ENCODE measurements around the gene MRPL27.
A peak's percentile ranks its signal among the peaks of the same experiment; 100 is the strongest.

The MRPL27 gene

DNA sequence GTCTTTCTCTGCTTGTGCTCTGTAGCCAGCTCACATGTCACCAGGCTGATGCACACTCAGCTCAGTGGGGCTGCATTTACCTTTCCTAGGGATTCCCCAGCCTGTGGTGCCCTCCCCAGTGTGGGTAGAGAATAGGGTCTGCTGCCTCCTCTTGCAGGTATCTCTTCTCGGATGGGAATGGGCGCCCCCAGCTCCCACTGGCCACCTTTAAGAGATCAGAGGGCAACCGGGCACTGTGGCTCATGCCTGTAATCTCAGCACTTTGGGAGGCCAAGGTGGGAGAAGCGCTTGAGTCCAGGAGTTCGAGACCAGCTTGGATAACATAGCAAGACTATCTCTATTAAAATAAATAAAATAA, 23.8 kb downstream of the MRPL27 start:
- no peak overlapping the region for H3K4me3 ChIP-seq (ENCODE audit: low read length)
- no peak overlapping the region for H2AFZ ChIP-seq (ENCODE audit: low read depth, low read length)
- no peaks in the 10 kb centered on the region for H3K27me3 ChIP-seq (ENCODE audit: low read depth, low read length)
- peaks cover 25% of the 10 kb centered on the region for H3K79me2 ChIP-seq (ENCODE audit: low read length)
- H3K9ac ChIP-seq (ENCODE audit: low read length) = no peak overlapping the region
- H3K27ac ChIP-seq (ENCODE audit: low read length) = no peak overlapping the region
- H3K9me3 ChIP-seq (ENCODE audit: insufficient read depth, low read length) = no peaks in the 10 kb centered on the region
- H3K4me1 ChIP-seq (ENCODE audit: low read length) = peaks cover 16% of the 10 kb centered on the region
- peaks cover 28% of the 10 kb centered on the region; the same call in 1 of the 2 replicates for H4K20me1 ChIP-seq (ENCODE audit: insufficient read depth, low read length)
- no peak overlapping the region for H3K4me2 ChIP-seq (ENCODE audit: low read length)
- no peaks in the 10 kb centered on the region for H3K36me3 ChIP-seq (replicated peaks; ENCODE audit: low read depth, low read length)
- TF ChIP-seq EZH2phosphoT487 (IDR thresholded peaks at IDR 0.05; ENCODE audit: low read depth) = no peak
- TF ChIP-seq, protein P1, sequence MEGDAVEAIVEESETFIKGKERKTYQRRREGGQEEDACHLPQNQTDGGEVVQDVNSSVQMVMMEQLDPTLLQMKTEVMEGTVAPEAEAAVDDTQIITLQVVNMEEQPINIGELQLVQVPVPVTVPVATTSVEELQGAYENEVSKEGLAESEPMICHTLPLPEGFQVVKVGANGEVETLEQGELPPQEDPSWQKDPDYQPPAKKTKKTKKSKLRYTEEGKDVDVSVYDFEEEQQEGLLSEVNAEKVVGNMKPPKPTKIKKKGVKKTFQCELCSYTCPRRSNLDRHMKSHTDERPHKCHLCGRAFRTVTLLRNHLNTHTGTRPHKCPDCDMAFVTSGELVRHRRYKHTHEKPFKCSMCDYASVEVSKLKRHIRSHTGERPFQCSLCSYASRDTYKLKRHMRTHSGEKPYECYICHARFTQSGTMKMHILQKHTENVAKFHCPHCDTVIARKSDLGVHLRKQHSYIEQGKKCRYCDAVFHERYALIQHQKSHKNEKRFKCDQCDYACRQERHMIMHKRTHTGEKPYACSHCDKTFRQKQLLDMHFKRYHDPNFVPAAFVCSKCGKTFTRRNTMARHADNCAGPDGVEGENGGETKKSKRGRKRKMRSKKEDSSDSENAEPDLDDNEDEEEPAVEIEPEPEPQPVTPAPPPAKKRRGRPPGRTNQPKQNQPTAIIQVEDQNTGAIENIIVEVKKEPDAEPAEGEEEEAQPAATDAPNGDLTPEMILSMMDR (IDR thresholded peaks at IDR 0.05; ENCODE audit: low read depth, low read length) = no peak

- TF ChIP-seq, protein P1 (IDR thresholded peaks at IDR 0.05; ENCODE audit: low read depth, low read length) = no peak
- no peak for TF ChIP-seq EZH2phosphoT487 (IDR thresholded peaks at IDR 0.05; ENCODE audit: low read depth)
- Histone ChIP-seq H4K20me1 (ENCODE audit: insufficient read depth, low read length) (peaks cover 28% of the 10 kb centered on the region; the same call in 1 of the 2 replicates), H3K27me3 (ENCODE audit: low read depth, low read length) (no peaks in the 10 kb centered on the region), H3K9me3 (ENCODE audit: insufficient read depth, low read length) (no peaks in the 10 kb centered on the region), H3K79me2 (ENCODE audit: low read length) (peaks cover 25% of the 10 kb centered on the region), H3K27ac (ENCODE audit: low read length) (no peak overlapping the region), H2AFZ (ENCODE audit: low read depth, low read length) (no peak overlapping the region), H3K4me1 (ENCODE audit: low read length) (peaks cover 16% of the 10 kb centered on the region), H3K36me3 (replicated peaks; ENCODE audit: low read depth, low read length) (no peaks in the 10 kb centered on the region), H3K4me2 (ENCODE audit: low read length) (no peak overlapping the region), H3K9ac (ENCODE audit: low read length) (no peak overlapping the region), H3K4me3 (ENCODE audit: low read length) (no peak overlapping the region)
These were observed 24.3 kb downstream of the MRPL27 start for GRCh38 chr17:50348522-50349242.

DNA sequence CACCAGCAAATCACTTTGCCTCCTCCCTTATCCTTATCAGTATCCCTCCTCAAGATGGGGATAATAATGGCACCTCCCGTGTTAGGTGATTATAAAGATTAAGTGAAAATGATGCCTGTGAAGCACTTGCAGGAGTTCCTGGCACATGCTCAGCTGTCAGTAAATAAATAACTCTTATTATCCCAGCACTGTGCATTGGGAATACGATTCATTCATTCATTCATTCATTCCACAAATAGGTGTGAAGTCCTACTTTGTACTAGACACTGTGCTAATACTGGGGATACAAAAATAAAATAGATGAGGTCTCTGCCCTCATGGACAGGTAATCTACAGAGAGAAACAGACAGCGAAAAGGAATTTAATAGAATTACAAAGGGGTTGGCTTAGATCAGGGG, 25.1 kb downstream of the MRPL27 start:
- Histone ChIP-seq H3K9ac (ENCODE audit: low read length) (no peak overlapping the region), H3K4me1 (ENCODE audit: low read length) (peaks cover 16% of the 10 kb centered on the region), H3K79me2 (ENCODE audit: low read length) (peaks cover 25% of the 10 kb centered on the region), H3K4me2 (ENCODE audit: low read length) (no peak overlapping the region), H3K9me3 (ENCODE audit: insufficient read depth, low read length) (no peaks in the 10 kb centered on the region), H3K4me3 (ENCODE audit: low read length) (no peak overlapping the region), H3K27ac (ENCODE audit: low read length) (no peak overlapping the region), H2AFZ (ENCODE audit: low read depth, low read length) (no peak overlapping the region), H3K27me3 (ENCODE audit: low read depth, low read length) (no peaks in the 10 kb centered on the region), H4K20me1 (ENCODE audit: insufficient read depth, low read length) (peaks cover 28% of the 10 kb centered on the region; the same call in 1 of the 2 replicates), H3K36me3 (replicated peaks; ENCODE audit: low read depth, low read length) (no peaks in the 10 kb centered on the region)
- TF ChIP-seq, protein P1 (IDR thresholded peaks at IDR 0.05; ENCODE audit: low read depth, low read length) = no peak
- no peak for TF ChIP-seq EZH2phosphoT487 (IDR thresholded peaks at IDR 0.05; ENCODE audit: low read depth)

DNA sequence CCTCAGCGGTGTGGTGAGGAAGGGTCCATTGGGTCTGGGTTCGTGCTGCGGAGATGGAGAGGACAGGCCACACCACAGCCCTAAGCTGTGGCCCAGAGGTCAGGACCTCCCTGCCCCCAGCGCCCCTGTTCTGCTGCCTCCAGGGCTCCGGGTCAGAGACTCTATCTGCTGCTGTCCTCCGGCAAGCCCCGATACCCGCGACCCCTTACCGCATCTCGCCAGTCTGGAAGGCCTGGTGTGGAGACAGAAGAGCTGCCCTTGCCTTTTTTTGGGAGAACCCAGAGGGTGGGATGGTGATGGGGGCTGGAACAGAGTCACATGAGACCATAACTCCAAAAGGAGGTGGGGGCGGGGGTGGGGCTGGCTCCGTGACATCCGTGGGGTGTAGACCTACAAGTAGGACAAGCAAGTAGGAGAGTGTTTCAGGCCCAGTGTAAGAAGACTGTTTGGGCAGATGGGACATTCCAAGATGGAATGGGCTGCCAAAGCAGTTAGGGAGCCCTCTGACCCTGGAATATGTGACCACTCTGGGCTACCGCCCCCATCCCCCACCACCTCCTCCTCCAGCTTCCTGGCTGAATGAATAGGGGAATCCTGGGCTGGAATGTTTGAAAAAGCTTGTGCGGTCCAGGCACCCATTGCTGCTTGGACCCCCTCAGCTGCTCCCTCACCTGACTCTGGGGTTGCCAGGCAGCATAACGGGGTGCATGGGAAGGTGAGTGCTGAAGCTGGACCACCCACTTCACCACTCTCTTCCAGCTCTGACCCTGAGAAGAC, 25.7 kb downstream of the MRPL27 start:
- Histone ChIP-seq H3K4me3 (ENCODE audit: low read length) (peak overlapping the region; percentile 99), H3K4me1 (ENCODE audit: low read length) (peaks cover 16% of the 10 kb centered on the region), H3K9ac (ENCODE audit: low read length) (peak overlapping the region; percentile 86), H3K4me2 (ENCODE audit: low read length) (peak overlapping the region; percentile 98), H3K9me3 (ENCODE audit: insufficient read depth, low read length) (no peaks in the 10 kb centered on the region), H4K20me1 (ENCODE audit: insufficient read depth, low read length) (peaks cover 24% of the 10 kb centered on the region; the same call in 1 of the 2 replicates), H3K27ac (ENCODE audit: low read length) (no peak overlapping the region), H2AFZ (ENCODE audit: low read depth, low read length) (no peak overlapping the region), H3K79me2 (ENCODE audit: low read length) (peaks cover 25% of the 10 kb centered on the region), H3K36me3 (replicated peaks; ENCODE audit: low read depth, low read length) (no peaks in the 10 kb centered on the region), H3K27me3 (ENCODE audit: low read depth, low read length) (no peaks in the 10 kb centered on the region)
- TF ChIP-seq, protein P1 (IDR thresholded peaks at IDR 0.05; ENCODE audit: low read depth, low read length) = no peak
- no peak for TF ChIP-seq EZH2phosphoT487 (IDR thresholded peaks at IDR 0.05; ENCODE audit: low read depth)
